Stimulated activated CD4-positive, alpha-beta T cell treated with anti-CD3 and anti-CD28 coated beads, Interleukin-12 subunit alpha, Interleukin-12 subunit beta, amount 100 ng/mL, for 48 hours (primary cell): ENCODE results near the gene DIRAS2.
"Not testable (repeated sequence)": the region's sequence is repeated elsewhere in the genome, so short reads cannot be mapped to it uniquely, and the experiment has no call there.

Experiments used
- DNase-seq, 3 donors: peaks; one replicate each; pipeline ENCODE4 v3.0.0-alpha.2; 2020; ENCODE audit warnings: low read depth in 2 of 3, low spot score in 1 of 3

The DIRAS2 gene, protein sequence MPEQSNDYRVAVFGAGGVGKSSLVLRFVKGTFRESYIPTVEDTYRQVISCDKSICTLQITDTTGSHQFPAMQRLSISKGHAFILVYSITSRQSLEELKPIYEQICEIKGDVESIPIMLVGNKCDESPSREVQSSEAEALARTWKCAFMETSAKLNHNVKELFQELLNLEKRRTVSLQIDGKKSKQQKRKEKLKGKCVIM

DNA sequence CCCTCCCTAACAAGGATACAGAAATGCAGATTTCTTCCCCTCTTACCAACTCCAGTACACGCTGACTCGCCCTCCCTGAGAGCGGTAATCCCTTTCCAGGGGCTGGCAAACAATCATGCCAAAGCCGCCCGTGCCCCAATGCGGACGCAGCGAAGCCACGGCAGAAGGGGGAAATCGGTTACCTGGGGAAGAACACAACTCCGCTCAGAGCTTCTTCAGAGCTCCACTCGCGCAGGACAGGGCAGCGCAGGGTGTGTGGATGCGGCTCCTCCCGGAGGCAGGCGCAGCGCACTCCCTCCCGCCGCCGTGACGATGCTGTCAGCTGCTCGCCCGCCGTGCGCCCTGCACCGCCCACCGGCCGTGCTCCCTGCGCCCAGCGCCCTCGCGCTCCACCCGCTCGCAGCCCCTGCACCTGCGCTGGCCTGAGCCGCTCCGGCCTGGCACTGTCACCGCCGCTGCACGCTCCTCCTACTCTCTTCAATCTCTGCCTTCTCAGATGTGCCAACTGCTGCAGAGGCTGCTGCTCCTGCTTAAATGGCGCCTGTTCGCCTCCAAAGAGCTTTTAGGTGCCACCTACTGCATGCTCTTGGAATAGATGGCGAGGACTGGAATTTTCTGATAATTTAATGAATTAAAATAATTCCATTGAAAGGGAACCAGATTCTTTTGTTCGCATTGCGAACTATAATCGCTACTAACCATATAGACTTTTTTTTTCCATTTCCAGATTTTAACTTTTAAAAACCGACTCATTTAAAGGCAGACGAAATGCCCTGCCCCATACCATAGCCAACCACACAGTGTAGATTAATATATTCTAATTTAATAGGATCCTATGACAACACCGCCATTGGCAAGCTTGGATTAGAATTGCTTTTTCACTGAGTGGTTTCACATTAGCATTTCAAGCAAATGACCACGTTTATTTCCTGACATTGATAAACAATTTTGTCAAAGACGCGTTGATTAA, at the start of gene DIRAS2:
Gene DIRAS2, minus strand, starts transcription at position 255 of the 970 bp plus-strand sequence. CDS start 28,997 bp downstream, outside the sequence.
- DNase-seq: peak in 1 of 3 donors; percentile 7

DNA sequence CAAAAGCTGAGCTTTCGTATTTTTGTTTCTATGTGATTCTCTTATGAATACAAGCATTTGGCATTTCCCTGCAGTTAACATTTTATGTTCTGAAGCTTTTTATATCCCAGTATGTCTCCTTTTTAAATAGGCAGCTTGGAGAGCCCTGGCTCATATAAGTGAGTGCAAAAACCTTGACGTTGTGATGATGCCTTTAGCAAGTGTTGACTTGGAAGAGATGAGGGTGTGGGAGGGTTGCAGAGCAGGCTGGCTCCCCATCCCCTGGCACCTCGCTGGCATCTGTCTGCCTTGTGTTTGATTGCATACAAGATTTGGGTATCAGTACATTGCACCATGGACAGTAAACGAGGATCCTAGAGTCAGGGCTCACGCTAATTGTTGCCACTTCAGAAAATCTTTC, 42.1 kb upstream of the DIRAS2 start:
- DNase-seq: no peak

DNA sequence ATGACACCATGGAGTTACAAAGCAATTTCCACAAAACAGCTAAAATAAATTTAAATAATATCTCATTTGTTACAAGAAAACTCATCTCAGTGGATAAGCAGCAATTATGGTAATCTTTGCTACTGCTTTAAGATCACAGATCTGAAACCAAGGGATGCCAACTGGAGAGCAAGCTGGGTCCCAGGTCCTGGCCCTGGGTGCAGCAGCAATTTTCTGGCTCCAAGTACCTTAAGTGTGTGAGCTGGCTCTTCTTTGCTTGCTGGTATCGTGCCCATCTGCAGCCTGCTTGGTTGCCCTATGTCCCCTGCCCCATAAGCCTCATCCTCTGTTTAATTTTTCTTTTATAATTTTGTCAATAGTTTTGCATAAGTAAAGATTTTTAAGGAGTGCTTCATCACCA, 41.5 kb upstream of the DIRAS2 start:
- DNase-seq: no peak

DNA sequence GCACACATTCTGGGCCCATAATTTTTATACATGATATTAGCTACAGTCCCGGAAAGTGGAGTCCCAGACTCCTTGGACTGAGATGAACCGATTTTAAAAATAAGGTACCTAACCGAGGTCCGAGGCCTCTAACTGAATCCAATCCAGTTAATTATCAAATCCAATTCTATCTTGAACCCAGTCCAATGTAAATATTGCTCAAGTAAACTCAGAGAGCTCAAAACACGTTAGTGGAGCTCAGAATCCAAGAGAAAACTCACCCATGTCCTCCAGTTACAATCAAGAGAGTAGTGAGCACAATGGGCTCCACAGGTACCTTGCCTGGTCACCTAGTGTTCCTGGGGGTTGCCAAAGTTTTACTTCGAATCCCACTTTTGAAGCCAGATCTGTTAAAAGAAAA, 37.9 kb upstream of the DIRAS2 start:
- DNase-seq: no peak

DNA sequence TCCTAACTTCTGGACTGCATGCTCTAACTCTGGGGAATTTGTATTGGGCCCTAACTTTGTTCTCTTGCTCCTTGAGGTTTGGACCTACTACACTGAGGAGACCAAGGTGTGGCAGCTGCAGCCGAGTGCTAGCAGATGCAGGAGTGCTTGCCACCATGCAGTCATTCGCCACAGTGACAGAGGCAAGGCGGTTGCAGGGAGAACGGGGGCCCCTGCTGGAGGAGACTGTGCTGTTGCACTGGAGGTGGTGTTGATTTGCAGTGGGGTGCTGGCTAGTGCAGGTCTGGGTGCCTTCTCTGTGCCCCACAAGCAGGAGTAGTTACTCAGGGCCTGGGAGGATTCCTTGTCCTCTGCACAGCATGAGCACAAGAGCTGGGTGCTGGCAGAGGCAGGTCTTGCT, 22.4 kb upstream of the DIRAS2 start:
- no peak for DNase-seq

DNA sequence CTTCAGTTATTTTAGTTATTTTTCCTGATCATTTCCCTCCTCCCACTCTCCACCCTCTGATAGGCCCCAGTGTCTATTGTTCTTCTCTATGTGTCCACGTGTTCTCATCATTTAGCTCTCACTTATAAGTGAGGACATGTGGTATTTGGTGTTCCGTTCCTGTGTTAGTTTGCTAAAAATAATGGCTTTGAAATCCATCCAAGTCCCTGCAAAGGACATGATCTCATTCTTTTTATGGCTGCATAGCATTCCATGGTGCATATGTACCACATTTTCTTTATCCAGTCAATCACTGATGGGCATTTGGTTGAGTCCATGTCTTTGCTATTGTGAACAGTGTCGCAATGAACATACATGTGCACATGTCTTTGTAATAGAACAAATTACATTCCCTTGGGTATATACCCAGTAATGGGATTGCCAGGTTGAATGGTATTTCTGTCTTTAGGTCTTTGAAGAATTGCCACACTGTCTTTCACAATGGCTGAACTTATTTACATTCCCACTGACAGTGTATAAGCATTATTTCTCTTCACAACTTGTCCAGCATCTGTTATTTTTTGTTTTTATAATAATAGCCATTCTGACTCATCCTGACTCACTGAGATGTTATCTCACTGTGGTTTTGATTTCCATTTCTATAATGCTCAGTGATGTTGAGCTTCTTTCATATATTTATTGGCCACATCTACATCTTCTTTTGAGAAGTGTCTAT, 17.2 kb upstream of the DIRAS2 start:
- no peak for DNase-seq

DNA sequence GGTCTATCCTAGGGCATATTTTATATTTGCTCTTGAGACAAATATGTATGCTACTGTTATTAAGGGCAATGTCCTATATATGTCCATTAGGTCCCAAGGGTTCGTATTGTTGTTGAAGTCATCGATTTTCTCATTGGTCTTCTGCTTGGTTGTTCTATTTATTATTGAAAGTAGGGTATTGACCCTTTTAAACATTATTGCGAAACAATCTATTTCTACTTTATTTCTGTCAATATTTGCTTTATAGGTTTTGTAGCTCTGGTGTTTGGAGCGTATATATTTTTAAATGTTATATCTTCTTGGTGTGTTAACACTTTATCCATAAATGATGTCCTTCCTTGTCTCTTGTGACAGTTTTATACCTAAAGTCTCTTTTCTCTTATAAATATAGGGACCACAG, 16.2 kb upstream of the DIRAS2 start:
- DNase-seq: no peak

DNA sequence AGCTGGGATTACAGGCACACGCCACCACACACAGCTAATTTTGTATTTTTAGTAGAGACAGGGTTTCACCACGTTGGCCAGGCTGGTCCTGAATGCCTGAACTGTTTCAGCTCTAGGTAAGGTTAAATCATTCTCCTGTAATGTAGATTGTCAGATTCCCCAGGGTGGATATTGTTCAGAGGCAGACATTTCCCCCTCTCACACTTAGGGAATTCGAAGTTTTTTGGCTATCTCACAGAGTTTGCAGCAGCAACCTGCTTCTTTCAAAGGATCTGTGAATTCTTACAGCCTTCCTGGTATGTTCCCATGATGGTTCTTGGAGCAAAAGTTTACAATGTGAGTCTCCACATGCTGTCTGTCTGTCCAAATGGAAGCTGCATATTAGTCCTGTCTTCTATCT, 15.6 kb upstream of the DIRAS2 start:
- no peak for DNase-seq

DNA sequence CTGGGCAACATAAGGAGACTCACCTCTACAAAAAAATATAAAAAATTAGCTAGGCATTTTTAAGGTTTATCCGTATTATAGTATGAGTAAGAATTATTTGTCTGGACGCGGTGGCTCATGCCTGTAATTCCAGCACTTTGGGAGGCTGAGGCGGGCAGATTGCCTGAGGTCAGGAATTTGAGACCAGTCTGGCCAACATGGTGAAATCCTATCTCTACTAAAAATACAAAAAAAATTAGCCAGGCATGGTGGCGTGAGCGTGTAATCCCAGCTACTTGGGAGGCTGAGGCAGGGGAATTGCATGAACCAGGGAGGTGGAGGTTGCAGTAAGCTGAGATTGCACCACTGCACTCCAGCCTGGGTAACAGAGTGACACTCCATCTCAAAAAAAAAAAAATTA, 14.3 kb upstream of the DIRAS2 start:
- DNase-seq: not testable (repeated sequence)

DNA sequence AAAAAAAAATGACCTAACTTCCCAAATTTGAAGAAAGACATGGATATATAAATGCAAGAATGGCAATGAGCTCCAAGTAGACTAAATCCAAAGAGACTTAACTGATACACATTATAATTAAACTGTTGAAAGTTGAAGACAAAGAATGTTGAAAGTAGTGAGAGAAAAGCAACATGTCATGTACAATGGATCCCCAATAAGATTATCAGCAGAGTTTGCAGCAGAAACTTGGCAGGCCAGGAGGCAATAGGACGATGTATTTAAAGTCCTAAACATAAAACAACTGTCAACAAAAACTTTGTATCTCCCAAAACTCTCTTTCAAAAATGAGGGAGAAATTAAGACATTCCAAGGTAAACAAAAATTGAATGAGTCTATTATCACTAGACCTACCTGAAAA, 8.6 kb upstream of the DIRAS2 start:
- DNase-seq: no peak

DNA sequence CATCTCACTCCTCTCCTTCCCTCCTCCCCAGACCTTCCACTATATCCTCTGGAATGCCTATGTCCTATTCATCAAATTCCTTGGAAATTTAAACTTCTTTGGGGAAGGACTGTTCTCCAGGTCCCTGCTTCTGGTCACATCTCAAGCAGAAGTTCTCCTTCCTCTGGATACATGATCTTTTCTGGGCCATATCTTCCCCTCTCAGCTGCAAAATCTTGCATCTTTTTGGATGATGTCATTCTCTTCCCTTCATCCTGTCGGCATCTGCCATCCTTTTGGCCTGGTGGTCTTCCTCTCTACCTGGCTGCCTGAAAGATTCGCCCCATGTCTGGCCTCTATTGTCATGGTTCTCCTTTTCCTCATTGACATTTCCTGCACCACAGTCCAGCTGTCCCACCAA, 5.2 kb upstream of the DIRAS2 start:
- DNase-seq: no peak

DNA sequence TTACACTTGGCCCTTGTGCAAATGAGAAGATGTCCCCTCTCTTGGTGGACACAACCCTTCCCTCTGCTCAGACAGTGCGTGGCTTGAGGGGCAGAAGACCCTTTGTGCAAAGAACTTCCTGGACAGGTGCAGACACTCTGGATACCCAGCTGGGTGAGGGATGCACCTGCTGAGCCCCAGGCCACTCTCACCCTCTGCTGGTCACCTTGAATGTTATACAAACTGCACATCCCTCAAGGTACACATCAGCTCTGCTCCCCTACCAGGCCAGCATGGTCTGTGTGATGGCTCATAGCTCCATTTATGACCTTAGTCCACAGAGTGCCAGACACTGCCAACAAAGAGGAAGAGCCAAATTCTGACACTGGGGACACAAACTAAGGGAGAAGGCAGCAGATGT, 3.1 kb upstream of the DIRAS2 start:
- no peak for DNase-seq

DNA sequence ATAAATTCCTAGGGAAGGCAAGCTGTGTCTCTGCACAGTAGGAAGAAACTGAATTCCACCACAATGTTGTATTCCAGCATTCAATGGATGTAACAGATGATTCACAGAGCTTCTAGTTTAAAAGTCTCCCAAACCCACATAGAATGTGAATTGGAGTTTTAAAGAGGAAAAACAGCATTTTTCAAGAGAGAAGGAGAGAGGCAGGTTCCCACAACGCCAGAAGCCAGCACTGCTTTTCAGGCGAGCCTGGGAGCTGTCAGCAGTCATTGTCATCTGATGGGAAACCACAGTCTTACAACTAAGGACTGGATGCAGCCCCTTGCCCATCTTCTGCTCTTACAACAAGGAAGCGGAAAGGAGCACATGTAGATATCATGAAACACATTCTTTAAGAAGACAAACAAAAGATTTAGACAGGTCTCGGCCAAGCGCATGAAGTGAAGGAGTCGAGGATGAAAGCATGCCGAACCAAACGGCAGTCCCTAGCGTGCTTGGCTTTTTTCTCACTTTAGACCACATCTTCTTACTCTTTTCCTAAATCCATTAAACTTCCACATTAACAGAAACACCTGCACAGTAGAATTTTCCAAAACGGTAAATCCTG, 638 bp downstream of the DIRAS2 start:
- no peak for DNase-seq

DNA sequence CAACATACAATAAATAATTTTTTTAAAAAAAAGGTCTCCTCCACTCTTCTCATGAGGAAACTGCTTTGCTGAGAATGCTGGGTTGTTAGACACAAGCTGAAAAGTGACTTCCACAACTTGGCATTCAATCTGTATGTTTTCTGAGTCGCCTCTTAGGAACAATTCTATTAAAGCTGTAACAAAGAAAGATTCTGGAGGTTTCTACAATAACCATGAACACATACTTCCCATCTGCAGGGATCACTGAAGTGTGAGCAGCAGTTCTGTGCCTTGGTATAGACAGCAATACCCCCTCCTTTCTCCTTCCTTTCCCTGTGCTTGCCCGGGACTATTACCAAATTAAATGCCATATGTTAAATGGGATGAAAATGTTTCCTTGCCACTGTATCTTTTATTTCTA, 1.5 kb downstream of the DIRAS2 start:
- DNase-seq: no peak

DNA sequence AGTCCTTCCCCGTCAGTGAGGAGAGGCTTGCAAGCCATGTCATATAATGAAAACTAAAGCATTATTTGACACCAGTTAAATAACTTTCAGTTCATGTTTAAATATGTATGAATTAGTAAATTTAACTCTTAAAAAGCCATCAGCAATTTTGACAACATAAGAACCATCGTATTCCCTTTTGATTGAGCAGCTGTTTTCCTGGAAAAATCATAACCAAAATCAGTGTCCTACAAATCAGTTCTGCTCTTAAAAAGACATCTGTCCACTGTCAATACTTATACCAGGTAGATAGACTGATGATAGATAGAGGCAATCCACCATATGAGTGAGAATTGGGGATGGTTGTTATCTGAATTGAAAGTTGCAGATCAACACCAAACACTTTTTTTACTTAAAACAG, 2.3 kb downstream of the DIRAS2 start:
- no peak for DNase-seq

DNA sequence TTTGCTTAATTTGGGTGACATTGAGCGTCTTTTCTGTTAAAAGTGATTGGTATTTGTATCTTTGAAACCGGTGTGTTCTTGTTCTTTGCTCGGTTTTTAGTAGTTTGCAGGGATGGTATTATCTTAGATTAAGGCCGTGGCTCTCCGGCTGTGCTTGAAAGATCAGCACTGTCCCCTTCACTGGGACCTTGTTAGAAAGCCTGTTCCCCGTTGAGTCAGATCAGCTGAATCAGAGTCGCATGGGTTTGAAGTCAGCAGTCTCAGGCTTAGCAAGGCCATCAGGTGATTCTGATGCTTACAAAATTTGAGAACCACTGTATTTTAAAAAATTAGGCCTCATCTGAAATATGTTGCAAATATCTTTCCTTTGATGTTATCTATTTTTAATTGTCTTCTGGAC, 5.0 kb downstream of the DIRAS2 start:
- DNase-seq: no peak

DNA sequence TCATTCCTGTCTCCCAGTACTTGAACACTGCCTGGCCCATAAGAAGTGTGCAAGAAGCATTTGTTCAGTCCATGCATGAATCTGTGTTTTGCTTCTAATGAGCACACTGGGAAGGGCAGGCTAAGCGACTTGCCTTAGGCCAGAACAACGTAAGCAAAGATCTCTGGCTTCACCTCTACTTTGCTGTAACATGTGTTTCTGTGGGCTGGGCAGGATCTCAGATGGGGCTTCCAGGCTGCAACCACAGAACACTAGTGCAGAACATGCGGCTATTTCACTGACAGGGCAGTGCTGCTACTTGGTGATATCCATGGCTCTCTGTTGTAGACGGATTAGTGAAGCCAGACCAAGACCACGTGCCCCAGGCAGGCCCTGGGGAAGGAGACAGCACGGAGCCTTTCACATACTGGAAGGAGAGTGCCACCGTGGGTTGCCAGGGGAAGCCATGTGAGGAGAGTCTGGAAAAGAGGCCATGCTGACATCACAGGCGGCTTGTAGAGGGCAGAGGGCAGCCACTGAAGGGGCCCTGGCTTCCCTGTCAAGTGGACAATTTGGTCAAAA, 9.9 kb downstream of the DIRAS2 start:
- no peak for DNase-seq

DNA sequence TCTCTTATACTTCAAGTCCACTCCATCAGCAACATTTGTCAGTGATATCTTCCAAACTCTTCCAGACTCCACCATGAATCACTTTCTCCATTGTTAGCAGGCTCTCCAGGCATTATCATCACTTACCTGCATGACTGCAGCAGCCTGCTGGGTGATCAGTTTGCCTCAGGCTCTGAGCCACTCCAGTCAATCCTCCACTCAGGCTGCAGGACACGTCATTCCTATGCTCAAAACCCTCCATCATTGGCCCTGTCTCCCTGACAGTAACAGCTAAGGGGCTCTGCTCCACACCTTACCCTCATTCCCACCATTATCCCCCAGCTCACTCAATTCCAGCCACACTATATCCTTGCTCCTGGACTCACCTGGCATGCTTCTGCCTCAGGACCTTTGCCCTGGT, 10.7 kb downstream of the DIRAS2 start:
- DNase-seq: no peak

DNA sequence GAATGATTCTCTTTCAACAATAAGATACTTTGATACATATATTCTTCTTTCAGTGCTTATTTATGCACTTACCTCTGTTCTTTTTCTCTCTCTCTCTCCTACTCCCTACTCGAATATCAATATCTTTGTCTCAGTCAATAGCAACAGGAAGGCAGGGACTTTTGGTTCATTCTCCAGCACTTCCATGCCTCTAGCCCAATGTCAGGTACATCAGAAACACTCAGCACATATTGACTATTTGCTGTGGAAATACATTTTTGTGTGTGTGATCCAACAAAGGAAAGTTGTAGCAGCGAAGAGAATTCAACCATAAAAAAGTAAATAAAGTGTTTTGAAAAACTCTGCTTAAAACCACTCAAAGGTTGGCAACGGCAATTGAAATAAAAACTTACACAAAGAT, 12.6 kb downstream of the DIRAS2 start:
- no peak for DNase-seq

DNA sequence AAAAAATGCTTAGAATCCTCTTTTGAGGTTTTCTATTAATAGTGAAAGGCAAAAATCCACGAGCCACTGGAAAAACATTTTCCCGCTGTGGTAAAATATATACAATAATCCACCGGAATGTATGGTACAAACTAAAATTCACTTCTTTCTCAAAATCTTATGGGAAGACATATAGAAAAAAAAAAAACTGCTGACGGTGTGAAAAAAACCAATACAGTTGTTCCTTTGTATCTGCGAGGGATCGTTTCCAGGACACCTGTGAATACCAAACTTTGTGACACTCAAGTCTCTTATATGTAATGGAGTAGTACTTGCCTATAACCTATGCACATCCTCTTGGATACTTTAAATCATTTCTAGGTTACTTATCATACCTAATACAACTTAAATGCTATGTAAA, 13.3 kb downstream of the DIRAS2 start:
- no peak for DNase-seq

DNA sequence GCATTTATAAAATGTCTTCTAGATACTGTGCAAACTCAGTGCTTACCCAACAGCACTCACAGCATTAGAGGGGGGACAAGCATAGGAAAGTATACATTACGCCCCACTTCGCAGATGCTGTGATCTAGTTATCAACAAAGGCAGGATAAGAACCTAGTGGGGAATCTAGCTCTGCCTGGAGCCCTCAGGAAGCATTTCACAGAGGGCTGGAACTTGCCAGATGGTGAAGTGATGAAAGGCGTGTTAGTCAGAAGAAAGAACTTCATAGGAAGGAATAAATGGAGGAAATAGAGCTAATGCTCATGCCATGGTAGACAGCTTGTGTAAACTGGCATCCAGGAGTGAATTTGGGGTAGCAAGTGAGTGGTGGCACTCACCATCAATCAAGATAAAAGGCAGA, 25.8 kb downstream of the DIRAS2 start:
- DNase-seq: no peak
